ENCODE measurements around the gene ZNF382.
"Not testable (repeated sequence)": the region's sequence is repeated elsewhere in the genome, so short reads cannot be mapped to it uniquely, and the experiment has no call there.

Gene ZNF382

GRCh38 chr19:36605101-36605876 is at the start of gene ZNF382:
Gene ZNF382, plus strand, starts transcription at chr19:36605313. Its CDS starts 4,602 bp downstream, at chr19:36609915.
- DNase-seq = peak; percentile 88

GRCh38 chr19:36564391-36564790 is 40.7 kb upstream of the ZNF382 start:
- no peak for DNase-seq

- DNase-seq = no peak
Measured at GRCh38 chr19:36572593-36573019, 32.5 kb upstream of the ZNF382 start.

- peak; percentile 93 for DNase-seq
Measured at GRCh38 chr19:36573020-36573894, 31.9 kb upstream of the ZNF382 start, which contains the start of gene ZNF529. Gene ZNF529, minus strand, starts transcription at chr19:36573292. Its CDS starts 946 bp downstream, at chr19:36572346.

GRCh38 chr19:36573895-36574720 is 31.0 kb upstream of the ZNF382 start:
- no peak for DNase-seq

- no peak for DNase-seq
Measured at GRCh38 chr19:36574741-36575140, 30.4 kb upstream of the ZNF382 start.

- no peak for DNase-seq
Measured at GRCh38 chr19:36577271-36577996, 27.7 kb upstream of the ZNF382 start.

GRCh38 chr19:36579255-36579654 is 25.9 kb upstream of the ZNF382 start:
- no peak for DNase-seq

GRCh38 chr19:36602681-36603080 is 2.4 kb upstream of the ZNF382 start:
- not testable (repeated sequence) for DNase-seq

- peak; percentile 70 for DNase-seq
Measured at GRCh38 chr19:36604656-36605100, 435 bp upstream of the ZNF382 start.

- no peak for DNase-seq
Measured at GRCh38 chr19:36605877-36606478, 865 bp downstream of the ZNF382 start.

GRCh38 chr19:36627057-36627456 is 21.9 kb downstream of the ZNF382 start:
- DNase-seq = no peak

- DNase-seq = no peak
Measured at GRCh38 chr19:36635342-36635741, 30.2 kb downstream of the ZNF382 start.

- DNase-seq = no peak
Measured at GRCh38 chr19:36638862-36639510, 33.9 kb downstream of the ZNF382 start.

- DNase-seq = no peak
Measured at GRCh38 chr19:36646746-36647145, 41.6 kb downstream of the ZNF382 start.

GRCh38 chr19:36652958-36653357 is 47.8 kb downstream of the ZNF382 start:
- DNase-seq = no peak

- DNase-seq = no peak
Measured at GRCh38 chr19:36665832-36666231, 60.7 kb downstream of the ZNF382 start.

- no peak for DNase-seq
Measured at GRCh38 chr19:36668646-36669045, 63.5 kb downstream of the ZNF382 start.

GRCh38 chr19:36672368-36672767 is 67.3 kb downstream of the ZNF382 start:
- DNase-seq = no peak

- no peak for DNase-seq
Measured at GRCh38 chr19:36674201-36674600, 69.1 kb downstream of the ZNF382 start.

GRCh38 chr19:36679455-36679854 is 74.3 kb downstream of the ZNF382 start:
- no peak for DNase-seq
